ENCODE results near the gene PCBD1. TPM values are rescaled to one million over a fixed set of nuclear protein-coding genes. Genes with fewer than 3 reads are reported as not detected.

The PCBD1 gene
- polyA plus RNA-seq, 3 donors = 18.0 to 28.3 (median 21.3) TPM

DNA sequence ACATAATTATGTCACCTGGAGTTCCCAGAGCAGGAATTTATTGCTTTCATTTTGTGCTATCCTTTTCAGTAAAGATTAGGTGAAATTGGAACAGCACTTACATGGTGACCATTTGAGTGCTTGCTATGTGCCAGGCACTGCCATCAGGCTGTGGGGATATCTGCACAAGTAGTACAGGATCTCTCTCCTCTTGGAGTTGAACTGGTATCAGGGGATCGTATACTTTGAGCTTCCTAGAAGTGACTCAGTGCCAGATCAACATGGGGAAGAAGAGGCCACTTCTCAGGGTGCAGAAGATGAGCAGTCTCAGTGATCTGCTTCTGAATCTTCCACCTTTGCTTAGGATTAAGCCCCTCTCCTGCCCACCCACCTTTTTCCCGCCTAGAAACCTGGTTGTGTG is 43.1 kb downstream of the PCBD1 start:
- Mint-ChIP-seq H3K27ac (no peak overlapping the region), H3K9me3 (peaks cover 0 to 1% (median 0%) of the 10 kb centered on the region in 7 donors), H3K4me3 (no peak overlapping the region), H3K27me3 (ENCODE audit: low read depth in 3 of 3) (no peaks in the 10 kb centered on the region), H3K4me1 (peaks cover 8% of the 10 kb centered on the region), H3K36me3 (peaks cover 59 to 77% of the 10 kb centered on the region in 2 donors)
- Histone ChIP-seq H3K4me2 (replicated peaks; ENCODE audit: extremely low read depth, low read length, poor library complexity, severe bottlenecking) (no peak overlapping the region), H3K79me2 (ENCODE audit: insufficient read depth, low read length) (no peaks in the 10 kb centered on the region), H3K9ac (ENCODE audit: insufficient read depth, low read length, poor library complexity, severe bottlenecking) (no peak overlapping the region), H3K9me3 (replicated peaks in 1 of 2; ENCODE audit: control insufficient read depth in 1 of 2, insufficient read depth in 1 of 2, low read length in 2 of 2) (no peaks in the 10 kb centered on the region), H3K4me3 (replicated peaks in 1 of 3; ENCODE audit: low read depth in 2 of 3, low read length in 3 of 3) (no peak overlapping the region), H3K27ac (ENCODE audit: low read depth in 1 of 2, low read length in 2 of 2) (no peak overlapping the region), H3K4me1 (ENCODE audit: control insufficient read depth in 1 of 2, insufficient read depth in 2 of 2, low read length in 2 of 2) (peaks cover 4% of the 10 kb centered on the region in 2 donors), H4K20me1 (ENCODE audit: insufficient read depth, low read length) (peaks cover 31% of the 10 kb centered on the region), H3K36me3 (replicated peaks in 1 of 2; ENCODE audit: control insufficient read depth in 1 of 2, insufficient read depth in 2 of 2, low read length in 2 of 2) (peaks cover 30 to 62% of the 10 kb centered on the region in 2 donors), H2AFZ (ENCODE audit: insufficient read depth, low read depth, low read length, poor library complexity, severe bottlenecking) (no peak overlapping the region), H3K27me3 (ENCODE audit: control insufficient read depth in 2 of 2, insufficient read depth in 2 of 2, low read length in 2 of 2) (no peaks in the 10 kb centered on the region)
- TF ChIP-seq, protein P1, sequence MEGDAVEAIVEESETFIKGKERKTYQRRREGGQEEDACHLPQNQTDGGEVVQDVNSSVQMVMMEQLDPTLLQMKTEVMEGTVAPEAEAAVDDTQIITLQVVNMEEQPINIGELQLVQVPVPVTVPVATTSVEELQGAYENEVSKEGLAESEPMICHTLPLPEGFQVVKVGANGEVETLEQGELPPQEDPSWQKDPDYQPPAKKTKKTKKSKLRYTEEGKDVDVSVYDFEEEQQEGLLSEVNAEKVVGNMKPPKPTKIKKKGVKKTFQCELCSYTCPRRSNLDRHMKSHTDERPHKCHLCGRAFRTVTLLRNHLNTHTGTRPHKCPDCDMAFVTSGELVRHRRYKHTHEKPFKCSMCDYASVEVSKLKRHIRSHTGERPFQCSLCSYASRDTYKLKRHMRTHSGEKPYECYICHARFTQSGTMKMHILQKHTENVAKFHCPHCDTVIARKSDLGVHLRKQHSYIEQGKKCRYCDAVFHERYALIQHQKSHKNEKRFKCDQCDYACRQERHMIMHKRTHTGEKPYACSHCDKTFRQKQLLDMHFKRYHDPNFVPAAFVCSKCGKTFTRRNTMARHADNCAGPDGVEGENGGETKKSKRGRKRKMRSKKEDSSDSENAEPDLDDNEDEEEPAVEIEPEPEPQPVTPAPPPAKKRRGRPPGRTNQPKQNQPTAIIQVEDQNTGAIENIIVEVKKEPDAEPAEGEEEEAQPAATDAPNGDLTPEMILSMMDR (IDR thresholded peaks at IDR 0.05) = no peak
- intact Hi-C loops (cut with micrococcal nuclease) = no loop called here
- DNase-seq = no peak
- no CpG with 5 or more reads among the region's 2 CpGs for WGBS (ENCODE audit: insufficient coverage)

DNA sequence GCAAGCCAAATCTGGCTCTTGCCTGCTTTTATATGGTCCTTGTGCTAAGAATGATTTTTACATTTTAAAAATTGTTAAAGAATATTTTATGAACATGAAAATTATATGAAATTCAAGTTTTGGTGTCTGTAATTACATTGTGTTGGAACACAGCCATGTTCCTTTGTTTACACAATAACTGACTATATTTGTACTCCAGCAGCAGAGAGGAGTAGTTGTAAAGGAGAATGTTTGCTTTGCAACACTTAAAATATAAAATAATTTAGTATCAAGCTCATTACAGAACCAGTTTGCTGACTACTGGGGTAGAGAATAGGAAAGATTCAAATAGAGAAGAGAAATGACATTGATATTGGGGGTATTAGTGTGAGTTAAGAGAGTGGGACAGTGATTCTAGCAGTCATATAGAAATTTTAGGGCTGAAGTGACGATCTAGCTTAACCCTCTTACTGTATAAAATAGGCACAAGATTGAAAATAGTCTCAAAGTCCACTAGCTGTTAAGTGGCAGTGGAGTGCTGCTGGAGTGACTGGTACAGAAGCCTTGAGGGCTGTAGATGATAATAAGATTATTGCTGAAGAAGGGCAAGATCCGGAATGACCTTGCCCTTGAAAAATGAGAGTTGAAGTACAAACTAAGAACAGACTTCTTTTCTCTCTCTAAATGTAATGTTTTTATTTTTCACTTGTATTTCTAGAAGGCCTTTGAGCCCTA is 44.4 kb downstream of the PCBD1 start:
- no peak overlapping the region for H3K27ac Mint-ChIP-seq
- Histone ChIP-seq H3K9ac (ENCODE audit: insufficient read depth, low read length, poor library complexity, severe bottlenecking) (no peak overlapping the region), H3K4me3 (replicated peaks in 1 of 3; ENCODE audit: low read depth in 2 of 3, low read length in 3 of 3) (no peak overlapping the region), H3K4me2 (replicated peaks; ENCODE audit: extremely low read depth, low read length, poor library complexity, severe bottlenecking) (no peak overlapping the region), H3K79me2 (ENCODE audit: insufficient read depth, low read length) (no peaks in the 10 kb centered on the region), H3K27me3 (ENCODE audit: control insufficient read depth in 2 of 2, insufficient read depth in 2 of 2, low read length in 2 of 2) (no peaks in the 10 kb centered on the region), H3K4me1 (ENCODE audit: control insufficient read depth in 1 of 2, insufficient read depth in 2 of 2, low read length in 2 of 2) (peaks cover 4% of the 10 kb centered on the region in 2 donors), H3K9me3 (replicated peaks in 1 of 2; ENCODE audit: control insufficient read depth in 1 of 2, insufficient read depth in 1 of 2, low read length in 2 of 2) (no peaks in the 10 kb centered on the region), H3K27ac (ENCODE audit: low read depth in 1 of 2, low read length in 2 of 2) (no peak overlapping the region), H3K36me3 (replicated peaks in 1 of 2; ENCODE audit: control insufficient read depth in 1 of 2, insufficient read depth in 2 of 2, low read length in 2 of 2) (peaks cover 26 to 53% of the 10 kb centered on the region in 2 donors), H2AFZ (ENCODE audit: insufficient read depth, low read depth, low read length, poor library complexity, severe bottlenecking) (no peak overlapping the region), H4K20me1 (ENCODE audit: insufficient read depth, low read length) (peaks cover 35% of the 10 kb centered on the region)
- DNase-seq = no peak
- TF ChIP-seq, protein P1 (IDR thresholded peaks at IDR 0.05) = no peak
- H3K9me3 Mint-ChIP-seq = no peaks in the 10 kb centered on the region
- no peak overlapping the region for H3K4me3 Mint-ChIP-seq
- H3K4me1 Mint-ChIP-seq = peaks cover 12% of the 10 kb centered on the region
- intact Hi-C loops (cut with micrococcal nuclease) = no loop called here
- no peaks in the 10 kb centered on the region for H3K27me3 Mint-ChIP-seq (ENCODE audit: low read depth in 3 of 3)
- WGBS (ENCODE audit: insufficient coverage) = no CpG with 5 or more reads among the region's 2 CpGs
- H3K36me3 Mint-ChIP-seq = peaks cover 55 to 76% of the 10 kb centered on the region in 2 donors
